Dendritic cell treated with granulocyte-macrophage colony-stimulating factor and Interleukin-4, amounts not matched to agents 40 ng/mL and 50 ng/mL, for 4 days (primary cell): ENCODE measurements around the gene SHTN1.

Experiments
- H3K27ac Mint-ChIP-seq: one replicate; pipeline ENCODE4 v1.8.0; 2022; ENCODE audit warnings: mild to moderate bottlenecking, mixed read lengths
- H3K27me3 Mint-ChIP-seq: one replicate; pipeline ENCODE4 v1.8.0; 2022; ENCODE audit warnings: mild to moderate bottlenecking, mixed read lengths
- H3K36me3 Mint-ChIP-seq: one replicate; pipeline ENCODE4 v1.8.0; 2022; ENCODE audit warnings: low read depth, mixed read lengths
- H3K4me1 Mint-ChIP-seq: one replicate; pipeline ENCODE4 v1.8.0; 2022; ENCODE audit warnings: low read depth, mixed read lengths
- H3K4me3 Mint-ChIP-seq: one replicate; pipeline ENCODE4 v1.8.0; 2022; ENCODE audit warnings: mild to moderate bottlenecking, moderate library complexity, mixed read lengths
- H3K9me3 Mint-ChIP-seq: one replicate; pipeline ENCODE4 v1.8.0; 2022; ENCODE audit warnings: mixed read lengths
- intact Hi-C: fragments of 100-400 bp; cut with micrococcal nuclease; formaldehyde crosslinking; loops from one replicate; pipeline ENCODE4 v1.15.0; 2022

The SHTN1 gene

GRCh38 chr10:116889066-116889465, 115.9 kb downstream of the SHTN1 start:
- intact Hi-C loops: no loop called here
- Mint-ChIP-seq H3K9me3 (no peaks in the 10 kb centered on the region), H3K36me3 (peaks cover 52% of the 10 kb centered on the region), H3K27me3 (no peaks in the 10 kb centered on the region), H3K4me3 (no peak overlapping the region), H3K4me1 (peaks cover 11% of the 10 kb centered on the region), H3K27ac (no peak overlapping the region)

- H3K9me3 Mint-ChIP-seq: no peaks in the 10 kb centered on the region
- peaks cover 57% of the 10 kb centered on the region for H3K36me3 Mint-ChIP-seq
- no peak overlapping the region for H3K27ac Mint-ChIP-seq
- H3K27me3 Mint-ChIP-seq: no peaks in the 10 kb centered on the region
- intact Hi-C loops: no loop called here
- H3K4me3 Mint-ChIP-seq: no peak overlapping the region
- peaks cover 9% of the 10 kb centered on the region for H3K4me1 Mint-ChIP-seq
Measured at GRCh38 chr10:116888380-116889055, 116.5 kb downstream of the SHTN1 start.

- Mint-ChIP-seq H3K4me1 (no peaks in the 10 kb centered on the region), H3K36me3 (peaks cover 65% of the 10 kb centered on the region), H3K27ac (no peak overlapping the region), H3K9me3 (no peaks in the 10 kb centered on the region), H3K27me3 (no peaks in the 10 kb centered on the region), H3K4me3 (no peak overlapping the region)
- intact Hi-C loops: no loop called here
Measured at GRCh38 chr10:116886772-116887171, 118.2 kb downstream of the SHTN1 start.

GRCh38 chr10:116882639-116883038, 122.3 kb downstream of the SHTN1 start:
- H3K4me3 Mint-ChIP-seq: no peak overlapping the region
- H3K9me3 Mint-ChIP-seq: no peaks in the 10 kb centered on the region
- no peaks in the 10 kb centered on the region for H3K4me1 Mint-ChIP-seq
- H3K36me3 Mint-ChIP-seq: peaks cover 45% of the 10 kb centered on the region
- intact Hi-C loops: no loop called here
- no peak overlapping the region for H3K27ac Mint-ChIP-seq
- peaks cover 3% of the 10 kb centered on the region for H3K27me3 Mint-ChIP-seq

- H3K9me3 Mint-ChIP-seq: no peaks in the 10 kb centered on the region
- H3K27me3 Mint-ChIP-seq: peaks cover 5% of the 10 kb centered on the region
- no peak overlapping the region for H3K4me3 Mint-ChIP-seq
- peaks cover 33% of the 10 kb centered on the region for H3K36me3 Mint-ChIP-seq
- intact Hi-C loops: no loop called here
- no peaks in the 10 kb centered on the region for H3K4me1 Mint-ChIP-seq
- no peak overlapping the region for H3K27ac Mint-ChIP-seq
Measured at GRCh38 chr10:116880716-116881482, 124.1 kb downstream of the SHTN1 start.

GRCh38 chr10:116879817-116880216, 125.2 kb downstream of the SHTN1 start:
- Mint-ChIP-seq H3K36me3 (peaks cover 30% of the 10 kb centered on the region), H3K27me3 (peaks cover 8% of the 10 kb centered on the region), H3K27ac (no peak overlapping the region), H3K9me3 (no peaks in the 10 kb centered on the region), H3K4me3 (no peak overlapping the region), H3K4me1 (no peaks in the 10 kb centered on the region)
- intact Hi-C loops: no loop called here

- intact Hi-C loops: no loop called here
- Mint-ChIP-seq H3K9me3 (no peaks in the 10 kb centered on the region), H3K4me3 (no peak overlapping the region), H3K27ac (no peak overlapping the region), H3K4me1 (no peaks in the 10 kb centered on the region), H3K27me3 (peaks cover 8% of the 10 kb centered on the region), H3K36me3 (peaks cover 14% of the 10 kb centered on the region)
Measured at GRCh38 chr10:116878123-116878522, 126.9 kb downstream of the SHTN1 start.

- Mint-ChIP-seq H3K9me3 (no peaks in the 10 kb centered on the region), H3K36me3 (peaks cover 14% of the 10 kb centered on the region), H3K4me3 (no peak overlapping the region), H3K27me3 (peaks cover 9% of the 10 kb centered on the region), H3K4me1 (no peaks in the 10 kb centered on the region), H3K27ac (no peak overlapping the region)
- intact Hi-C loops: no loop called here
Measured at GRCh38 chr10:116877391-116877790, 127.6 kb downstream of the SHTN1 start.

- intact Hi-C loops: no loop called here
- Mint-ChIP-seq H3K9me3 (no peaks in the 10 kb centered on the region), H3K36me3 (peaks cover 2% of the 10 kb centered on the region), H3K4me1 (no peaks in the 10 kb centered on the region), H3K27me3 (peaks cover 10% of the 10 kb centered on the region), H3K4me3 (no peak overlapping the region), H3K27ac (no peak overlapping the region)
Measured at GRCh38 chr10:116875897-116876296, 129.1 kb downstream of the SHTN1 start.

GRCh38 chr10:116873134-116873533, 131.9 kb downstream of the SHTN1 start:
- Mint-ChIP-seq H3K9me3 (no peaks in the 10 kb centered on the region), H3K4me1 (no peaks in the 10 kb centered on the region), H3K27ac (no peak overlapping the region), H3K4me3 (no peak overlapping the region), H3K27me3 (peaks cover 13% of the 10 kb centered on the region), H3K36me3 (no peaks in the 10 kb centered on the region)
- intact Hi-C loops: no loop called here

- H3K4me3 Mint-ChIP-seq: no peak overlapping the region
- no peaks in the 10 kb centered on the region for H3K4me1 Mint-ChIP-seq
- H3K27ac Mint-ChIP-seq: no peak overlapping the region
- intact Hi-C loops: no loop called here
- H3K36me3 Mint-ChIP-seq: no peaks in the 10 kb centered on the region
- H3K9me3 Mint-ChIP-seq: no peaks in the 10 kb centered on the region
- H3K27me3 Mint-ChIP-seq: peaks cover 8% of the 10 kb centered on the region
Measured at GRCh38 chr10:116870949-116871348, 134.0 kb downstream of the SHTN1 start.

- Mint-ChIP-seq H3K27me3 (peaks cover 7% of the 10 kb centered on the region), H3K9me3 (no peaks in the 10 kb centered on the region), H3K27ac (no peak overlapping the region), H3K4me3 (no peak overlapping the region), H3K4me1 (no peaks in the 10 kb centered on the region), H3K36me3 (no peaks in the 10 kb centered on the region)
- intact Hi-C loops: no loop called here
Measured at GRCh38 chr10:116868722-116869121, 136.3 kb downstream of the SHTN1 start.

- peaks cover 8% of the 10 kb centered on the region for H3K27me3 Mint-ChIP-seq
- no peaks in the 10 kb centered on the region for H3K9me3 Mint-ChIP-seq
- H3K4me3 Mint-ChIP-seq: no peak overlapping the region
- no peaks in the 10 kb centered on the region for H3K4me1 Mint-ChIP-seq
- intact Hi-C loops: no loop called here
- no peak overlapping the region for H3K27ac Mint-ChIP-seq
- no peaks in the 10 kb centered on the region for H3K36me3 Mint-ChIP-seq
Measured at GRCh38 chr10:116868198-116868676, 136.8 kb downstream of the SHTN1 start.

GRCh38 chr10:116866987-116867595, 137.9 kb downstream of the SHTN1 start:
- no peaks in the 10 kb centered on the region for H3K4me1 Mint-ChIP-seq
- no peaks in the 10 kb centered on the region for H3K9me3 Mint-ChIP-seq
- intact Hi-C loops: no loop called here
- no peak overlapping the region for H3K4me3 Mint-ChIP-seq
- no peak overlapping the region for H3K27ac Mint-ChIP-seq
- peaks cover 6% of the 10 kb centered on the region for H3K27me3 Mint-ChIP-seq
- H3K36me3 Mint-ChIP-seq: no peaks in the 10 kb centered on the region
